GM12878 (cell line): ENCODE measurements around the gene EPB42. TPM values are rescaled to one million over a fixed set of nuclear protein-coding genes. Genes with fewer than 3 reads are reported as not detected.

Experiments used
- polyA plus RNA-seq, 11 experiments: library from polyadenylated mRNA; depleted of rRNA in 4 of 11; unstranded in 6 of 11; stranded (reverse) in 5 of 11; fragments of >200 nt; fragmentation: Nextera tagmentation in 4 of 11; fragmentation: Illumina TruSeq in 1 of 11; extraction: Ambion mirVana in 4 of 11; extraction: Trizol in 1 of 11; gene quantifications; 1 replicate in 1 of 11; 2 replicates in 10 of 11; pipeline versions ENCODE4 v1.2.1 to v1.2.3, GENCODE V29; 2011 to 2016; ENCODE audit warnings: inconsistent platforms in 2 of 11, missing spikeins in 2 of 11, low read depth in 1 of 11
- small RNA-seq: library from RNA; depleted of rRNA; stranded (forward); fragments of <200 nt; gene quantifications from one replicate; pipeline ENCODE3, GENCODE V24; 2014
- total RNA-seq, 4 experiments: library from RNA; depleted of rRNA in 3 of 4; stranded (reverse); fragments of >200 nt in 3 of 4; fragmentation: Illumina TruSeq in 1 of 4; extraction: Trizol in 1 of 4; gene quantifications; 2 replicates each; pipeline versions ENCODE4 v1.2.1 to v1.2.3, GENCODE V29; 2013 to 2021

The EPB42 gene
- total and polyA plus RNA-seq, 10 of the 15 experiments (the other 5 are each of a cell fraction or from before 2014, with no cell fraction given), result not detected

Small RNAs within 50 kb of the gene (small RNA-seq; reads per million reads assigned to genes)
- not detected for gene RF00019

Other genes with a start within 250 kb of the EPB42 start
Only the 7 nearest of the 8 such genes appear.
- gene UBR1, start 115.0 kb downstream of the EPB42 start, total RNA-seq (2014; rRNA removed), result 17.9 and 20.8 TPM in 2 replicates
- gene UBR1, start 115.0 kb downstream of the EPB42 start, total RNA-seq (2014; rRNA removed; fragmentation: Illumina TruSeq; extraction: Trizol), result 25.5 and 27.5 TPM in 2 replicates
- 17.2 and 20.6 TPM in 2 replicates for gene UBR1, start 115.0 kb downstream of the EPB42 start, total RNA-seq (2021)
- gene UBR1, start 115.0 kb downstream of the EPB42 start, polyA plus RNA-seq (2011; rRNA removed), result 15.4 and 21.8 TPM in 2 replicates
- gene UBR1, start 115.0 kb downstream of the EPB42 start, polyA plus RNA-seq (2014; fragmentation: Illumina TruSeq; extraction: Trizol), result 14.9 and 17.5 TPM in 2 replicates
- 1 to 10 TPM; 4.5 to 5.5 TPM for gene UBR1, start 115.0 kb downstream of the EPB42 start, polyA plus RNA-seq (2014; fragmentation: Nextera tagmentation; extraction: Ambion mirVana)
- 9.3 and 9.7 TPM in 2 replicates for gene UBR1, start 115.0 kb downstream of the EPB42 start, polyA plus RNA-seq (2014; rRNA removed)
- 10 to 100 TPM; 22.5 TPM for gene UBR1, start 115.0 kb downstream of the EPB42 start, polyA plus RNA-seq (2016; fragmentation: Nextera tagmentation; extraction: Ambion mirVana)
- gene TMEM62, start 87.4 kb downstream of the EPB42 start, total RNA-seq (2014; rRNA removed), result 26.6 and 26.8 TPM in 2 replicates
- 23.6 and 24.1 TPM in 2 replicates for gene TMEM62, start 87.4 kb downstream of the EPB42 start, total RNA-seq (2014; rRNA removed; fragmentation: Illumina TruSeq; extraction: Trizol)
- 15.8 and 18.3 TPM in 2 replicates for gene TMEM62, start 87.4 kb downstream of the EPB42 start, total RNA-seq (2021)
- gene TMEM62, start 87.4 kb downstream of the EPB42 start, polyA plus RNA-seq (2011; rRNA removed), result 15.7 and 19.1 TPM in 2 replicates
- gene TMEM62, start 87.4 kb downstream of the EPB42 start, polyA plus RNA-seq (2014; fragmentation: Illumina TruSeq; extraction: Trizol), result 19.1 and 20.3 TPM in 2 replicates
- gene TMEM62, start 87.4 kb downstream of the EPB42 start, polyA plus RNA-seq (2014; fragmentation: Nextera tagmentation; extraction: Ambion mirVana), result 1 to 10 TPM; 7.0 to 9.7 TPM
- 14.1 and 15.6 TPM in 2 replicates for gene TMEM62, start 87.4 kb downstream of the EPB42 start, polyA plus RNA-seq (2014; rRNA removed)
- gene TMEM62, start 87.4 kb downstream of the EPB42 start, polyA plus RNA-seq (2016; fragmentation: Nextera tagmentation; extraction: Ambion mirVana), result 10 to 100 TPM; 11.6 to 12.5 TPM
- 42.3 and 48.5 TPM in 2 replicates for gene CCNDBP1, start 35.6 kb downstream of the EPB42 start, total RNA-seq (2014; rRNA removed)
- gene CCNDBP1, start 35.6 kb downstream of the EPB42 start, total RNA-seq (2014; rRNA removed; fragmentation: Illumina TruSeq; extraction: Trizol), result 40.8 and 41.4 TPM in 2 replicates
- 31.9 and 34.3 TPM in 2 replicates for gene CCNDBP1, start 35.6 kb downstream of the EPB42 start, total RNA-seq (2021)
- 86.7 and 112 TPM in 2 replicates for gene CCNDBP1, start 35.6 kb downstream of the EPB42 start, polyA plus RNA-seq (2011; rRNA removed)
- gene CCNDBP1, start 35.6 kb downstream of the EPB42 start, polyA plus RNA-seq (2014; fragmentation: Illumina TruSeq; extraction: Trizol), result 45.2 and 54.0 TPM in 2 replicates
- 10 to 100 TPM; 30.1 to 39.2 TPM for gene CCNDBP1, start 35.6 kb downstream of the EPB42 start, polyA plus RNA-seq (2014; fragmentation: Nextera tagmentation; extraction: Ambion mirVana)
- gene CCNDBP1, start 35.6 kb downstream of the EPB42 start, polyA plus RNA-seq (2014; rRNA removed), result 36.3 and 42.1 TPM in 2 replicates
- 10 to 100 TPM; 61.0 to 68.8 TPM for gene CCNDBP1, start 35.6 kb downstream of the EPB42 start, polyA plus RNA-seq (2016; fragmentation: Nextera tagmentation; extraction: Ambion mirVana)
- gene TGM5, start 45.9 kb upstream of the EPB42 start, total RNA-seq (2014; rRNA removed), result 4.5 and 5.6 TPM in 2 replicates
- gene TGM5, start 45.9 kb upstream of the EPB42 start, total RNA-seq (2014; rRNA removed; fragmentation: Illumina TruSeq; extraction: Trizol), result 4.2 and 5.0 TPM in 2 replicates
- 4.4 and 5.6 TPM in 2 replicates for gene TGM5, start 45.9 kb upstream of the EPB42 start, total RNA-seq (2021)
- gene TGM5, start 45.9 kb upstream of the EPB42 start, polyA plus RNA-seq (2011; rRNA removed), result 25.1 and 27.1 TPM in 2 replicates
- 5.3 and 6.5 TPM in 2 replicates for gene TGM5, start 45.9 kb upstream of the EPB42 start, polyA plus RNA-seq (2014; fragmentation: Illumina TruSeq; extraction: Trizol)
- gene TGM5, start 45.9 kb upstream of the EPB42 start, polyA plus RNA-seq (2014; fragmentation: Nextera tagmentation; extraction: Ambion mirVana), result 1 to 10 TPM; 5.0 to 6.1 TPM
- gene TGM5, start 45.9 kb upstream of the EPB42 start, polyA plus RNA-seq (2014; rRNA removed), result 5.1 and 6.6 TPM in 2 replicates
- 1 to 10 TPM; 7.8 to 8.5 TPM for gene TGM5, start 45.9 kb upstream of the EPB42 start, polyA plus RNA-seq (2016; fragmentation: Nextera tagmentation; extraction: Ambion mirVana)
- not detected in 2 replicates for gene TGM7, start 81.2 kb upstream of the EPB42 start, total RNA-seq (2014; rRNA removed)
- not detected in 2 replicates for gene TGM7, start 81.2 kb upstream of the EPB42 start, total RNA-seq (2014; rRNA removed; fragmentation: Illumina TruSeq; extraction: Trizol)
- gene TGM7, start 81.2 kb upstream of the EPB42 start, total RNA-seq (2021), result not detected in 2 replicates
- gene TGM7, start 81.2 kb upstream of the EPB42 start, polyA plus RNA-seq (2011; rRNA removed), result not detected in 2 replicates
- not detected in 2 replicates for gene TGM7, start 81.2 kb upstream of the EPB42 start, polyA plus RNA-seq (2014; fragmentation: Illumina TruSeq; extraction: Trizol)
- not detected for gene TGM7, start 81.2 kb upstream of the EPB42 start, polyA plus RNA-seq (2014; fragmentation: Nextera tagmentation; extraction: Ambion mirVana)
- not detected in 2 replicates for gene TGM7, start 81.2 kb upstream of the EPB42 start, polyA plus RNA-seq (2014; rRNA removed)
- not detected for gene TGM7, start 81.2 kb upstream of the EPB42 start, polyA plus RNA-seq (2016; fragmentation: Nextera tagmentation; extraction: Ambion mirVana)
- 11.3 and 14.1 TPM in 2 replicates for gene LCMT2, start 109.6 kb upstream of the EPB42 start, total RNA-seq (2014; rRNA removed)
- 14.1 and 17.2 TPM in 2 replicates for gene LCMT2, start 109.6 kb upstream of the EPB42 start, total RNA-seq (2014; rRNA removed; fragmentation: Illumina TruSeq; extraction: Trizol)
- gene LCMT2, start 109.6 kb upstream of the EPB42 start, total RNA-seq (2021), result 14.8 TPM in 2 replicates
- 14.0 and 15.0 TPM in 2 replicates for gene LCMT2, start 109.6 kb upstream of the EPB42 start, polyA plus RNA-seq (2011; rRNA removed)
- 16.4 and 18.8 TPM in 2 replicates for gene LCMT2, start 109.6 kb upstream of the EPB42 start, polyA plus RNA-seq (2014; fragmentation: Illumina TruSeq; extraction: Trizol)
- gene LCMT2, start 109.6 kb upstream of the EPB42 start, polyA plus RNA-seq (2014; fragmentation: Nextera tagmentation; extraction: Ambion mirVana), result 1 to 10 TPM; 2.1 to 2.4 TPM
- 10.9 and 11.0 TPM in 2 replicates for gene LCMT2, start 109.6 kb upstream of the EPB42 start, polyA plus RNA-seq (2014; rRNA removed)
- gene LCMT2, start 109.6 kb upstream of the EPB42 start, polyA plus RNA-seq (2016; fragmentation: Nextera tagmentation; extraction: Ambion mirVana), result 10 to 100 TPM; 15.3 to 16.6 TPM
- gene ZSCAN29, start 150.0 kb upstream of the EPB42 start, total RNA-seq (2014; rRNA removed), result 22.4 and 24.8 TPM in 2 replicates
- gene ZSCAN29, start 150.0 kb upstream of the EPB42 start, total RNA-seq (2014; rRNA removed; fragmentation: Illumina TruSeq; extraction: Trizol), result 17.9 TPM in 2 replicates
- 26.0 and 26.9 TPM in 2 replicates for gene ZSCAN29, start 150.0 kb upstream of the EPB42 start, total RNA-seq (2021)
- 13.6 and 13.7 TPM in 2 replicates for gene ZSCAN29, start 150.0 kb upstream of the EPB42 start, polyA plus RNA-seq (2011; rRNA removed)
- 15.6 and 17.0 TPM in 2 replicates for gene ZSCAN29, start 150.0 kb upstream of the EPB42 start, polyA plus RNA-seq (2014; fragmentation: Illumina TruSeq; extraction: Trizol)
- gene ZSCAN29, start 150.0 kb upstream of the EPB42 start, polyA plus RNA-seq (2014; fragmentation: Nextera tagmentation; extraction: Ambion mirVana), result 1 to 10 TPM; 1.7 to 2.3 TPM
- 18.1 and 19.4 TPM in 2 replicates for gene ZSCAN29, start 150.0 kb upstream of the EPB42 start, polyA plus RNA-seq (2014; rRNA removed)
- 10 to 100 TPM; 10.1 to 12.3 TPM for gene ZSCAN29, start 150.0 kb upstream of the EPB42 start, polyA plus RNA-seq (2016; fragmentation: Nextera tagmentation; extraction: Ambion mirVana)